ENCODE data around the gene PCSK4.

The PCSK4 gene

DNA sequence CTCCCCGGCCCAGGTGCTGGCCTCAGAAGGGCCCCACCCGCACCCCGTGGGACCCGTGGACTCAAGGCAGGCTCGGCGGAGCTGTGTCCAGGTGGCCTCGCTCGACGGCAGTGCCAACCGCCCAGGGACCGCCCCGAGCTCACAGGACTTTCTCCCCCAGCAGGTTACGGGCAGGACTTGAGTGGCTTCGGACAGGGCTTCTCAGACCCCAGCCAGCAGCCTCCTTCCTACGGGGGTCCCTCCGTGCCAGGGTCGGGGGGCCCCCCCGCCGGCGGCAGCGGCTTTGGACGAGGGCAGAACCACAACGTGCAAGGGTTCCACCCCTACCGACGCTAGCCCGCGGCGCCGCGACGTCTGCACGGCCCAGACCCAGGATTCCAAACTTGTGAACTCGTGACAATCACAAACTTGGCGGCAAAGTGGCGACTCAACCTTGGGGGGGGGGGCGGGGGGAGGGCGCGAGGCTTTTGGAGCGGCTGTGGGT, 55.5 kb downstream of the PCSK4 start:
- TF ChIP-seq, protein P1, sequence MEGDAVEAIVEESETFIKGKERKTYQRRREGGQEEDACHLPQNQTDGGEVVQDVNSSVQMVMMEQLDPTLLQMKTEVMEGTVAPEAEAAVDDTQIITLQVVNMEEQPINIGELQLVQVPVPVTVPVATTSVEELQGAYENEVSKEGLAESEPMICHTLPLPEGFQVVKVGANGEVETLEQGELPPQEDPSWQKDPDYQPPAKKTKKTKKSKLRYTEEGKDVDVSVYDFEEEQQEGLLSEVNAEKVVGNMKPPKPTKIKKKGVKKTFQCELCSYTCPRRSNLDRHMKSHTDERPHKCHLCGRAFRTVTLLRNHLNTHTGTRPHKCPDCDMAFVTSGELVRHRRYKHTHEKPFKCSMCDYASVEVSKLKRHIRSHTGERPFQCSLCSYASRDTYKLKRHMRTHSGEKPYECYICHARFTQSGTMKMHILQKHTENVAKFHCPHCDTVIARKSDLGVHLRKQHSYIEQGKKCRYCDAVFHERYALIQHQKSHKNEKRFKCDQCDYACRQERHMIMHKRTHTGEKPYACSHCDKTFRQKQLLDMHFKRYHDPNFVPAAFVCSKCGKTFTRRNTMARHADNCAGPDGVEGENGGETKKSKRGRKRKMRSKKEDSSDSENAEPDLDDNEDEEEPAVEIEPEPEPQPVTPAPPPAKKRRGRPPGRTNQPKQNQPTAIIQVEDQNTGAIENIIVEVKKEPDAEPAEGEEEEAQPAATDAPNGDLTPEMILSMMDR (IDR thresholded peaks at IDR 0.05; ENCODE audit: control insufficient read depth, insufficient read depth, low read depth, low read length, missing control alignments) = no peak
- DNase-seq (ENCODE audit: low read depth) = no peak
- H3K4me3 ChIP-seq (ENCODE audit: control insufficient read depth, low read depth, low read length) = no peak overlapping the region

- no peak for DNase-seq (ENCODE audit: low read depth)
- no peak overlapping the region for H3K4me3 ChIP-seq (ENCODE audit: control insufficient read depth, low read depth, low read length)
- TF ChIP-seq, protein P1 (IDR thresholded peaks at IDR 0.05; ENCODE audit: control insufficient read depth, insufficient read depth, low read depth, low read length, missing control alignments) = no peak
These were observed 56.1 kb downstream of the PCSK4 start for GRCh38 chr19:1434040-1434366.

DNA sequence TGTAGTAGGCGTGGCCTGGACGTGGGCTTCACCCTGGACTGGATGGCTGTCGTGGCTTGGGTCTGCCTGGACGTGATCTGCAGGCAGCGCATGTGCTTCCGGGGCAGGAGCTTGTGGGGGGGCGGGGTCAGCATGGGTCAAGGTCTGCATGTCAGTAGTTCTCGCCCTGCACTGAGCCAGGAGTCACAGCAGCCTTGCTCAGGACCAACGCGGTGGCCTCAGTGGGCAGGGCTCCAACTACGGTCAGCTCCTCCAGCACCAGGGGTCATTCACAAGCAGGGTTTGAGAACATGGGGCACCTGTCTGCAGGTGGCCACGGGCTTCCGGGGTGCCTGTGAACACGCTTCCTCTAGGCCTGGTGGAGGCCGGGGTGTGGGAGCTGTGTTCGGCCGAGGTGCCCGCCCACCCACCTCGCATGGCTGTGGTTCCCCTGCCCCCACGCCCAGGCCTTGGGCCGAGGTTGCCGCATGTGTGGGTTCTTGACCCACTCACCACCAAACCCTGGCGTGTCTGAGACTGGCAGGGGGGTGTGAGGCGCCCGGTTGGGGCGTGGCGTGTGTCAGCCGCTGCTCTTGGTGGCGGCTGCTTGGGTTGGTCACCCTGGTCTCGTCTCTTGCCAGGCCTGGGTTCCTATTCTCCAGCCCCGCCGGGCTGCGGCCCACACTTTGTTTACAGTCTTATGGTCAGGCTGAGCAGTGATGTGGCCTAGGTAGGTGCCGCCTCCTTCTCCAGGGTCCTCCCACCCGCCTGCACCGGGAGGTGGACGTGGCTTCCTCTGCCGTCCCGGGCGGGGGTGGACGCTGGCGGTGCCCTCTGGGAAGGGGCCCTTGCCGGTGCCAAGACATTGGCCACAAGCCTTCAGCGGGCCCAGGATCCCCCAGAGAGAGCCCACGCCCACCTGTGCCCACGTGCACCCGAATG, 56.8 kb downstream of the PCSK4 start:
- TF ChIP-seq, protein P1 (IDR thresholded peaks at IDR 0.05; ENCODE audit: control insufficient read depth, insufficient read depth, low read depth, low read length, missing control alignments) = no peak

DNA sequence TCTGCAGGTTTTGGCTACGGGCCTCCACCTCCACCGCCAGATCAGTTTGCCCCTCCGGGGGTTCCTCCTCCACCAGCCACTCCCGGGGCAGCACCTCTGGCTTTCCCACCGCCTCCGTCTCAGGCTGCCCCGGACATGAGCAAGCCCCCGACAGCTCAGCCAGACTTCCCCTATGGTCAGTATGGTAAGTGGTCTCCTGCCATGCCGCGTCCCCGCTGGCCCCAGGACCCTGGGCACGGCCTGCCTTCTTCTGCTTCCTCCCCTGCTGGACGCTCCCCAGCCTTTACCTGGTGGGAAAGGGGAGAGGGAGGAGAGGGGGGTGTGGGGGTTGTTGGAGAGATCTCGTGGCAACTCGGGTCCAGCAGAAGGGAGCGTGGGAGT, 57.7 kb downstream of the PCSK4 start:
- H3K4me3 ChIP-seq (ENCODE audit: control insufficient read depth, low read depth, low read length) = no peak overlapping the region
- no peak for DNase-seq (ENCODE audit: low read depth)
- TF ChIP-seq, protein P1 (IDR thresholded peaks at IDR 0.05; ENCODE audit: control insufficient read depth, insufficient read depth, low read depth, low read length, missing control alignments) = no peak

More for the DNA sequence above, 56.8 kb downstream of the PCSK4 start:
- DNase-seq (ENCODE audit: low read depth) = no peak
- H3K4me3 ChIP-seq (ENCODE audit: control insufficient read depth, low read depth, low read length) = no peak overlapping the region

DNA sequence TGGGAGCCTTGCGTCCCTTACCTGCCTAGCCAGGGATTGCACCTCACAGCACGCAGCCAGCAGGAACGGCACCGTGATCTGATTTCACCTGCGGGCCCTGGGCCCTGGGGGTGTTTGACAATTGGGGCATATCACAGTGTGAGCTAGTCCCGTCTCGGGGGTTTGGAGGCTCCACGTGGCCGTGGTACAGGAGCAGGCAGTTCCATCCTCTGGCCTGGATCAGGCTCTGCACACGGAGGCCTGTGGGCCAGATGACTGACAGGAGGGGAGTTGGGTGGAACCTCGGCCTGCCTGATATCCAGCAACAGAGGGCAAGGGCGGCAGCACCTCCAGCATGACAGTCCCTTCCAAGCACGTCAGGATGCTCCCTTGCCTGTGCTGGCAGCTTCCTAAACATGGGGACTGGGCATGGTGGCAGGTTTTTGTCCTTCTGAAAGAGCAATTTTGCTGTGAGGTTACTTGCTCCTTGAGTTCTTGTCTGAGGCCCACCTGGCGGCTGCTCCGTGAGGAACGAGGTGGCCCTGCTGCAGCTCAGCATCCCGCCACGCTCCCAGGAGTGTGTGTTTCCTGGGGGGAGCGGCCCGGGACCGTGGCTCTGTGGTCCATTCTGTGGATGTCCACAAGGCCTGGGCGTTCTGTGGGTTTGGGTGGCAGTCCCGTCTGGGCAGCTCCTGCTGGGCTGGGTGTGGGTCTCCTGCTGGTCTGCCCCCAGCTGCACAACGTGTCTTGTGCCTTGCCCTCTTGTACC, 58.2 kb downstream of the PCSK4 start:
- TF ChIP-seq, protein P1 (IDR thresholded peaks at IDR 0.05; ENCODE audit: control insufficient read depth, insufficient read depth, low read depth, low read length, missing control alignments) = no peak
- no peak overlapping the region for H3K4me3 ChIP-seq (ENCODE audit: control insufficient read depth, low read depth, low read length)

More for the DNA sequence above, 58.2 kb downstream of the PCSK4 start:
- no peak for DNase-seq (ENCODE audit: low read depth)

Measured in AG09309 (cell line).